MM.1S (cell line): ENCODE results near the gene AQR.

ENCODE experiments used
- EZH2 ChIP-seq: fragments of 300-600 bp; sonication (generic); optimal IDR thresholded peaks from 2 replicates; pipeline ENCODE3; 2017; ENCODE audit warnings: low read depth, mild to moderate bottlenecking, antibody characterized with exemption, low read length, mixed read lengths
- TF ChIP-seq, protein P1 (sequence below): fragments of 300-600 bp; sonication (generic); IDR thresholded peaks from 2 replicates; pipeline ENCODE4 v1.5.1; 2016; ENCODE audit warnings: antibody characterized with exemption, low read length, mixed read lengths

DNA sequence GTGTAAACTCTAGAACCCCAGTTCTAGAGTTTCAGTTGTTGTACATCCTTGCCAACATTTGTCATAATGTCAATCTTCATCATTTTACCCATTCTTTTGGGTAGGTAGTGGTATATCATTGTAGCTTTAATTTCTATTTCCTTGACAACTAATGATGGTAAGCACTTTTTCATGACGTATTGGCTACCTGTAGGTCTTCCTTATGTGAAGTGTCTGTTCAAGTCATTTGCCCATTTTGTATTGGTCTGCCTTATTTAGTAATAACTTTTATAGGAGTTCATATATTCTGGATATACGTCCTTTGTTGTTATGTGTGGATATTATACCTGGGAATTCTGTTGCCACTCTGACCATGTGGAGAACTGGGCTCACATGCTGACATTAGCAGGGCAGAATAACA lies 100.4 kb downstream of the AQR start:
- no peak for TF ChIP-seq EZH2
- TF ChIP-seq, protein P1, sequence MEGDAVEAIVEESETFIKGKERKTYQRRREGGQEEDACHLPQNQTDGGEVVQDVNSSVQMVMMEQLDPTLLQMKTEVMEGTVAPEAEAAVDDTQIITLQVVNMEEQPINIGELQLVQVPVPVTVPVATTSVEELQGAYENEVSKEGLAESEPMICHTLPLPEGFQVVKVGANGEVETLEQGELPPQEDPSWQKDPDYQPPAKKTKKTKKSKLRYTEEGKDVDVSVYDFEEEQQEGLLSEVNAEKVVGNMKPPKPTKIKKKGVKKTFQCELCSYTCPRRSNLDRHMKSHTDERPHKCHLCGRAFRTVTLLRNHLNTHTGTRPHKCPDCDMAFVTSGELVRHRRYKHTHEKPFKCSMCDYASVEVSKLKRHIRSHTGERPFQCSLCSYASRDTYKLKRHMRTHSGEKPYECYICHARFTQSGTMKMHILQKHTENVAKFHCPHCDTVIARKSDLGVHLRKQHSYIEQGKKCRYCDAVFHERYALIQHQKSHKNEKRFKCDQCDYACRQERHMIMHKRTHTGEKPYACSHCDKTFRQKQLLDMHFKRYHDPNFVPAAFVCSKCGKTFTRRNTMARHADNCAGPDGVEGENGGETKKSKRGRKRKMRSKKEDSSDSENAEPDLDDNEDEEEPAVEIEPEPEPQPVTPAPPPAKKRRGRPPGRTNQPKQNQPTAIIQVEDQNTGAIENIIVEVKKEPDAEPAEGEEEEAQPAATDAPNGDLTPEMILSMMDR = no peak
